ENCODE data around the gene NTN1.

The NTN1 gene

DNA sequence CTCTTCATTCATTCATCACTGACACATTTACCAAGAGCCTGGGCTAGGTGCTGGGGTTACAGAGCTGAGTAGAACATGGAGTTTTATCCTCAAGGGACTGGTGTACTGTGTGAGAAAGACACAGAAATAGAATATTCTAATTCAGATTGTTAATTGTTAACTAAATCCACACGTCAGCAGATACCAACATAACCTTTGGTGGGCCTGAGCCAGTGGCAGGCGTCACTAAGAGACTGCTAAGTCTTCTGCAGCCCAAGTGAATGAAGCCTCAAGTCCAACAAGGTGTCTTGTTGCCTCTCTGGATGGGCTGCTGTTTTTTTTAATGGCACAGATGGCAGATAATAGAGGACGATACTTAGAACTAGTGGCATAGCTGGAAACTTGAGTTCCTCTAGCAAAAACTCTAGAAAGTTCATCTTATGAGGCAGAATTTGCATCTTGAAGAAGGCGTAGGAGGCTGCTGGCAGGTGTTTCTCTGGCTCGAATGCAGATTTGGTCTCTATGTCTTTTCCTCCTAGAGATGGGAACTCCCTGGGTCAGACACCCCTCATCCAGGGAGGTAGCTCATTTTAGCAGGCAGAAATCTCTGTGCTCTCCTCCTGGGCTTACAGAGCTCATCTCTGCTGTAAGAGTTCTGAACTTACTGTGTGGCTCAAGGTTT is 179.5 kb downstream of the NTN1 start:
- no peak for DNase-seq

DNA sequence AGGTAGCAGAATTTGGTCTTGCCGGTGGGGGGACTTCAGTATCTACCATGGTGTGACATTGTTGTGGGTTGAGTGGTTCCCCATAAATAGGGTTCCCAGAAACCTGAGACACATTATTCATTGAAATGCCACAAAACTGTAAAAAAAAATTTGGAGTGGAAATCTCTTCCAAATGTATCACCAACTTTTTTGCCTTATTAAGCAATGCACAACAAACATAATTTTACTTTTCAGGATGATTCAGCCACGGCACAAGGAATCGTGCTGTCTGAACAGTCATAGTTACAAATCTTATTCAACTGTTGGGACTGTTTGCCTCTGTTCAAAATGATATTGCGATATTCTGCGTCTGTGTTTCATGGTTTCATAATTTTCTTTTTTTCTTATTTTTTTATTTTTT is 181.2 kb downstream of the NTN1 start:
- no peak for DNase-seq

DNA sequence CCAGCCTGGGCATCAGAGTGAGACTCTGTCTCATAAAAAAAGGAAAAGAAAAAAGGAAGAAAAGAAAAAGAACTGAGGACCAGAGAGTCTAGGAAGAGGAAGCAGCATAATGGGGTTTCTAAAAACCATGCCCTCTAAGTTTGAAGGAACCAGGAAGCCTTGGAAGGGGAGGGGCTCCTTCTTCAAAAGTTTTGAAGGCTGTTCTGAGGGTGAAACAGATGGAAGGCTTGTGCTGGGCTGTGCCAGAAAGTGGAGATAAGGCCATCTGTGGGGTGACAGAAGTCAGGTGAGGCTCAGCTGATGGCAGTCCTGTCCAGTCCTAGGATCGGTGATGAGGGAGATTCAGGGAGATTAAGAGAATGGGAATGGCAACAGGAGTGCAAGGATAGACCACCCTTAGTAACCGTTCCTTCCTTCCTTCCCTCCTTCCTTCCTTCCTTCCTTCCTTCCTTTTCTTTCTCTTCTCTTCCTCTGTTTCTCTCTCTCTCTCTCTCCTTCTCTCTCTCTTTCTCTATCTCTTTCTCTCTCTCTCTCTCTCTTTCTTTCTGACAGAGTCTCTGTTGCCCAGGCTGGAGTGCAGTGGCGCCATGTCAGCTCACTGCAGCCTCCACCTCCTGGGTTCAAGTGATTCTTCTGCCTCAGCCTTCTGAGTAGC is 182.6 kb downstream of the NTN1 start:
- DNase-seq, result no peak

DNA sequence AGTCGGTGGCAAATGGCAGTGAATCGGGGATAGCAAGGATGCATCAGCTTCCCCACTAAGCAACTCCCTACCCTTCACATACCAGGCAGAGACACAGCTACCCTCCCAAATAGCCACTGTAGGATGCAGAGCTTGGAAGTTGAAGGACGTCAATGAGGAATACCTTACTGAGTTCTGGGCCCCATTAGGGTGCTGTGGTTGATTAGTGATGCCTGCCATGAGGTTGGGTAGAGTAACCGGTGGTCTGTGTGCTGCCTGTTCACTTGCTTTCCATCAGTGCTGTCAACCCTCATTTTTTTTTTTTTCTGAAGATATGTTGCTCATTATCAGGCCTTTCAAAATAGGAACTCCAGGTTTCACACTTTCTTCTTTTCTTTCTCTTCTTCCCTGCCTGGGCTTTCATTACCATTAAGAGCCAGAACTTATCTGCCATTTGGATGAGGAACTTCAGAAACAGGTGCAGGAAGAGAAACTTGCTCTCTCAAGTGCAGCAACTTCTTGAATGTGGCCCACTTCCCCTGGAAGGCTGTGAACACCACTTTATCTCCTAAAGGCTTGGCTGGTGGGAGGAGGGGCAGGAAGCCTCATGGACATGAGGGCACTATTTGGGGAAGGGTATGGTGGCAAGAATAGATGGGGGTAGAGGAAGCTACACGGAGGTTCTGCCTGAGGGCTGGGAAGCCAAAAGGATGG is 183.5 kb downstream of the NTN1 start:
- no peak for DNase-seq

DNA sequence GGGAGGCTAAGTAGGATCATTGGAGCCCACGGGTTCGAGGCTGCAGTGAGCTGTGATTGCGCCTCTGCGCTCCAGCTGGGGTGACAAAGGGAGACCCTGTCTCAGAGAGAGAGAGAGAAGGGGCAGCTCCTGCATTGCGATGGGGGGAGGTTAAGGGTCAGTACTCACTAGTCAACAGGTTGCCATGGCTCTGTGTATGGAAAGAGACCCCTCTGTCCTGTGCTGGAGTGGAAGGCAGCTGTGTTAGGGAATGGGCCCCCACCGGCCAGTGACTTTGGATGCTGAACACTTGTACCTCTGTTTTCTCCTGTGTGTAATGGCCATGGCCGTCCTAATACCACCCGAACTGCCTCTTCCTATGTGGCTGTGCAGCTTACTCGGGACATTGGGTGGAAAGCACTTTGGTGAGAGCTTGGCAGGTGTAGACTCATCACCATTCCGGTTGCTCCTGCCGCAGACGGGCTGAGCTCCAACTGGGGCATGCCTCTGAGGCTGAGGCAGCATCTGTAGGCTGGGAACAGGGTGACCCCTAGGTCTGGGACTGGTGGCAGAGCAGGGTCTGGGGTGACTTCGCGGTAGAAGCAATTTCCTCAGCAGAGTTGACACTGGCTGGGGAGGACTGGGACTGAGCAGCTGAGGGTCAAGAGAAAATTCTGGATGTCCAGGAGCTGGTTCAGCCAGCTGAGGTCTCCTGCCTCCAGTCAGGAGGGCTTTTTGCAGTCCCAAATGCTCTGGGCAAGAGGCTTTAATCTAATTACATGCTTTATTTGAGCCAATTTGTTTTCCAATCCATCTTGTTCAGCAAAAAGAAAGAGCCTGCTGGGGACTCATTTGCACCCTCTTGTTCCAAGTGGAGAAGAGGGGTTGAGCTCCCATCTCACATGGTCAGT is 184.5 kb downstream of the NTN1 start:
- no peak for DNase-seq

DNA sequence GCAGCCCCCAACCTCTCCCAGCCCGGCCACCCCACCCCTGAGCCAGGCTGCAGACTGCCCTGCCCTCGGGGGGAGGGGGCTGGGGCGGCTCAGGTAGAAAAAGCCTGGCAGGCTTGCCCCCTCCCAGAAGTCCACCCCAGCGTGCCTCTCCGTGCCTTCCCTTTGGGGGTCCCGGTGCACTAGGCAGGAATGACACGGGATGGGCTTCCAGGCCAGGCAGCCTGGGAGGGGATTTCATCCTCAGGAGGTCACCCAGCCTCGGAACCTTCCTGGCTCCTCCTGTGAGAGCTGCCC is 185.0 kb downstream of the NTN1 start:
- DNase-seq, result no peak

DNA sequence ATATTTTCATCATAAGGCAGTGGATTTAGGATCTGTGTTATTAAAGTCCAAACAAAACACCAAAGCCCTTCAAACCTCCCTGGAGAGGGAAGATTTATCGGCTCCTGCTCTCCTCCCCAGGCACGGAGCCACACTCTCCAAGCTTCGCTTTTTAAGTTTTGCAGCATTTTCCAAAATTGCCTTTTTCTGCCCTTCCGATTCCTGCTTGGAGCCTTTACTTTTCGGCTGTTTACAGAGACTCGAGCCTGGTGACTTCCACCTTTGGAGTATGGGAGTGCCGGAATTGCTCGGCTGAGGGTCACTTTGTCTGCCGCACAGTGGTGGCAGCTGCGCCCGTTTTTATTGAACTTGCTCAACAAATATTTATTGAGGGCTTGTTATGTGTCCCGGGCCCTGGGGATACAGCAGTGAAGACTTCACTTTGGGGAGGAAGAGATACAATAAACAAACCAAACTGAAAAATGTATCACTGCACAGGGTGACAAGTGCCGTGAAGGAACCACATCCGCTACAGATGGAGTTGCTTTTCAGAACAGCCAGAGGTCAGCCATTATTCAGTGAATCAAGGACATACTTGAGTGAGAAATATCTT is 185.5 kb downstream of the NTN1 start:
- DNase-seq, result no peak

DNA sequence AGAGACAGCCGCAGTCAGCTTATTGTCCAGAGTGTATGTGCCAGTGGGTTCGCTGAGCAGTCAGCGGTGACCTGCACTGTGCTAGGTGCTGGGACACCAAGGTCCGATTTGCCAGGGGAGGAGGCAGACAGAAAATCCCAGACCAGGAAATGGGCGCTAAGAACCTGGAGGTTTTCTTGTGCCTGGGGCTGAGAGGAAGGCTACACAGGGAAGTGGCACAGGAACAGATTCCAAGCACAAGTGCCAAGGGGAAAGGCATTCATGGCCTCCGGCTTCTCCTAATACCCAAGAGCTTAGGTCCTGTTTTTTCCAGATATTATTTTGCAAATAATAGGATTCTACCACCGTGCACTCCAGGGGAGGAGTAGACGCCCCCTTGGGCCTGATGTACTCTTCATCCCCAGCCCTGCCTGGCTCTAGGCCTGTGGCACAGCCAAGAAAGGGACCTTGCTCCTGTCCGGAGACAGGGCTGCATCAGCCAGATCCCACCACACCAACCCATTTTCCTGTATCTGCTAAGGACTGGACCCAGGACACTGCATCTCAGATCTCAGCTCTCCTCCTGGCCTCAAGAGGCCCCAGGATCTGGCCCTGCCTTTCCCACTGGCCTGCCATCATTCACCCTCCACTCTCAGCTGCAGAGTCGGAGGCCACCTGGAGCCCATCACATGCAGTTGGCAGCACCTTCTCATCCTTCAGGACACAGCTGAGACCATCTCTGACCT is 187.2 kb downstream of the NTN1 start:
- no peak for DNase-seq

DNA sequence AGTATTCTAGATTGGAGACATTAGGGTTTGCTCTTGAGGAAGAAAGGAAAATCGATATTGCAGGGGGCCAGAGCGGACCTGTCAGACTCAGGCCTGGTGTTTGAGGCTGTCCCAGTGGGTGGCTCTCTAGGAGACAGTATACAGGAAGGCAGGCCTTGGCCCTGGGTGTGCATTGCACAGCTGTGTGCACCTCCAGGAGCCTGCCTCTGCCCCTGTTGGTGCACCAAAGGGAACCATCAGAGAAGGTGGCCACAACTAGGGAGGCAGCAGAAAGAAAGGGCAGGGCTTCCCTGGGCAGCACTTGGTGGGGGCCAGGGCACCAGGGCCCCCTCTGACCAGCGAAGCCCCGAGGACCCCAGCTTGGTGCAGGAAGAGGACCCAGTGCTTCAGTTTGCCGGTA is 188.0 kb downstream of the NTN1 start:
- DNase-seq, result no peak

DNA sequence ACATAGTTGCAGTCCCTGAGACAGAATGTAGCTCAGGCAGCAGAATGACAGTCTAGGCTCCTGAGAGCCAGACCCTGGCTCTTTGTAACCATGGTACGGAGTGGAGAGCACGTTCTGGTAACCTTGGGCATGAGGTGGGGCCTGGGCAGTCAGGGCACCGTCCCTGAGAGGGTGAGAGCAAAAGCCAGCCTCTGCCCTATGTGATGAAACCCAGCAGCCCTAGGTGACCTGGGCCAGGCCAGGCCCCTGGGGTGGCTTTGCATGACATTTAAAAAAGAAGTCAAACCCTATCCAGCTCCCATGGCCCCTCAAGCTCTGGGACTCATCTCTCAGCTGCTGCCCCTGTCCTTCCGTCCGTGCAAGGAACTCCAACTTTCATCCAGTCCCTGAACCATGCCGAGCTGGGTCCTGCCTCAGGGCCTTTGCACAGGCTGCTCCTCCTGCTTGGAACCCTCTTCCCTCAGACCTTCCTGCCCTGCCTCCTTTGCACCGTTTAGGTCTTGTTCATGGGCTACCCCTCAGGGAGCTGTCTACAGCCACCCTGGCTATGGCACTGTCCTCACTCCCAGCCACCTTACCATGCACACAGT is 188.6 kb downstream of the NTN1 start:
- no peak for DNase-seq

DNA sequence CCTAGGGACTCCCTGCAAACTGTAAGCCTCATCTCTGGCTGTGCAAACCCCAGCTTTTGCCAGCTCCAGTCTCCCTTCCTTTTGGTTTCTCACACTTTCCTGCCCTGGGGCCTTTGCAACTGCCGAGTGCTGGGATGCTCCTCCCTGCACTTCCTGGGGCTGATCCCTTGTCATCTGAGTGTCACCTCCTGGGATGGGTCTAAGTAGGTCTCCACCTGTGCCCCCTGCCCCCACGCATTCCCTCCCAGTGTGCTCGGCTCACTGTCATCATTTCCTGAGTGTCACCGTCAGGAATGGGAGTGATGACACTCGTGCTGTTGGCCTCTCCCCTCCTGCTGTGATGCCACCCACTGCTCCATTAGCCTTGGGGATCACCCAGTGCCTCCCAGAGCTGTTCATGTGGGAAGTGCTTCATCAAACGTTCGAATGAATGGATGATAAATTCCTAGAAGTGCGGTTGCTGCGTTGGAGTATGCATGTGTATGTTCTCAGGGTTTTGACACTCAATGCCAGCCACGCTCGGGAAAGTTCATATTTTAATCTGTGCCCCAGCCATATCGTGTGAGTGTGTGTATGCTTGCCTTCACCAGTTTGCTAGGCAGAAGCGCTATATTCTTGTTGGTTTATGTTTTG is 189.9 kb downstream of the NTN1 start:
- no peak for DNase-seq

DNA sequence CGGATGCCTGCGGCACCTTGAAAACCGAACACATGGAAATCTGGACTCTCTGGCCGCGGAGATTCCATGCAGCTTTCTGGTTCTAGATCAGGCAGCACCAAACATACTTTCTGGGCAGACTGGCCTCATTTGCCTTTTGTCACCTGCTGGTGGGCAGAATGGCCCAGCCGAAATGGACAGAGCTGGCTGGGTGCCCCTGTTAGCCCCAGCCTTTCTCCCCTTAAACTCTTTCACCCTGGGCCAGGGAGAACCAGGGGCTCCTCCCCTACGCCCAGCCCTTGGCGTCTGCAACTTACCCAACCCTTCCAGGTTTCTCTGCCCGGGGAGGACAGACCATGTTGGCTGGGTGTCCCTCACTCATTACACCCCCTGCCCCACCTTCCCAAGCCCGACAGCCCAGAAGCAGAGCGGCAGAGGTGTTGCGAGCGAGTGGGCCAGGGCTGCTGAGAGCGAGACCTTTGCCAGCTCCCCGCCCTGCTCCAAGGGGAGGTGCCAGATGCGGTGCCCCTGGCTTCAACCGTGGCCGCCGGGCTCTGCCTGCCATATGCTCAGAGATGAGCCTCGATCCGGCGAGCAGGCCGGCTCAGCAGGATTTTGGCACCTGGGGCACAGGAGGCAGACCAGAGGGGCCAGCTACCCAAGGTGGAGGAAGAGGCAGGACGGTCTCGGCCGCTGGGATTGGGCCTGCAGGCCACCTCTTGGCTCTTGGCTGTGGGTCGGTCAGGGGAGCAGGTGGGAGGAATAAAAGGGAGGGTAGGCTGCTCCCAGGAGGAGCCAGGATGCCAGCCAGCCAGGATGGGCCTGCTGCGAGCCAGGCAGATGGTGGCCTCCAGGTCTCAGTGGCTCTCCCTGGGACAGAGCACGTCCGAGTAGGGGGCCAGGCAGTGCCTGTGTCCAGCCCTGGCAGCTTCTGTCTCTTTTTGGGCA is 191.3 kb downstream of the NTN1 start:
- DNase-seq, result no peak

DNA sequence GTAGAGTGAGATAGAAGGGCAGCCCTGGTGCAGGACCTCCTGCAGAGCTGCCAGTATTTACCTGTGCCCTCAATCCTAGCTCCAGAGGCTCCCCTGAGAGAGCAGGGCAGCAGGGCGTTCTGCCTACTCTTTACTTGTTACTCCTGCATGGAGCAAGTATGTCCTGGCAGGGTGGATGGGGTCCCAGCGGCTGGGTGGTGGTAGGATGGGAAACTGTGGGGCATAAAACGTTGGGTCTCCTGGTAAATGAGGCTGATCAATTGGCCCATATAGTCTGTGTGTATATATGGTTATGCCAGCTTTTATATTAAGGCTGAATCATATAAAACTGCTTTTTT is 192.0 kb downstream of the NTN1 start:
- no peak for DNase-seq

DNA sequence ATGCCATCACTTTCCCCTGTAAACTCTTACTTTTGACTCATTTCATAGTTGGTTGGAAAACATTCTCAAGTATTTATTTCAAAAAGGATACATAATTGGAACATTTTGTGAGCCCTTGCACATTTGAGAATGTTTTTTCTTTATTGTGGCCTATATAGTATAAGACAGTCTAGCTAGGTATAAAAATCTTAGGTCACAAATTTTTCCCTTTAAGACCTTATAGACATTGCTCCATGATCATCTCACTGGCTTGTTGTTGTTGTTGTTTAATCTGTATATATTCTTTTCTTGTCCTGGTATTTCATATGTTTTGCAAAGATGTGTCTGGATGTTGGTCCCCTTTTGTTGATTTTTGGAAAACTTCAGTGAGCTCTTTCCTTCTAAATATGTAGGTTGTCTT is 194.2 kb downstream of the NTN1 start:
- DNase-seq, result no peak

DNA sequence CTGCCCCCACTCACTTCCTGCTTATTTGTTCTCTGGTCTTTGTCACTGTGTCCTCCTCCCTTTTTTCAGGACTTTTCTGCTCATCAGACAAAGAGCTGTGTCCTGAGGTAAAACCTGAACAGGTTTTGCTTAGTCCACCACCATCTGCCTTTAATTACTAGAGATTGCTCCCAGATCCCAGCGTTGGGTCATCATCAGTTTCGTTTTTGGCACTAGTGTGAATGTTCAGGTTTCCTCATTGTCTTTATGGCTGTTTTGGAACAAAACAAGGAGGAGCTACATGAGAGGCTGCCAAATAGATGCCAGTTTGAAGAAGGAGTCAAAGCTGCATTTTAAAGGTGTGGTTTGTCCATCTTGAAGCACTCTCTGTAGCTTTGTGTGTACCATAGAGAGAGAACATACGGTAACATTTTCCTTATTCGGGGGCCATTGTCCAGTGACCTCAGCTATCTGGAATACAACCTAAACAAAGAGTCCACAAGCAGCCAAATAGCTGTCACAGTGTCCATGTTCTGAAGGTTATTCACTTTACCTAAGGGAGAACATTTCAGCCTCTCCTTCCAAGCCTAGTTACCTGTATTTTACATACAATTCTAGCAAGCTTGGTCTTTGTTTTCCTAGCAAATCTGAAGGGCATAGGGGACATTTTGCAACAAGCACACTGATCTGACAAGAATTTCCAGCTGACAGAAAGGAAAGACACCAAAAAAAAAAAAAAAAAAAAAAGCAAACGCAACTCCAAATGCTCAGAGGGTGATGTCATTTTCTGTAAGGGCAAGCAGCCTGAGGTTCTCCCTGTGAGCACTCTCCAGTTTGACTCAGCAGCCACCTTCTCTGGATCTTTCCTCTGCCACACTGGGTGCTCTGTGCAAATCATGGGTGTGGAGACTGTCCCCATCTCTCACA is 196.1 kb downstream of the NTN1 start:
- no peak for DNase-seq

DNA sequence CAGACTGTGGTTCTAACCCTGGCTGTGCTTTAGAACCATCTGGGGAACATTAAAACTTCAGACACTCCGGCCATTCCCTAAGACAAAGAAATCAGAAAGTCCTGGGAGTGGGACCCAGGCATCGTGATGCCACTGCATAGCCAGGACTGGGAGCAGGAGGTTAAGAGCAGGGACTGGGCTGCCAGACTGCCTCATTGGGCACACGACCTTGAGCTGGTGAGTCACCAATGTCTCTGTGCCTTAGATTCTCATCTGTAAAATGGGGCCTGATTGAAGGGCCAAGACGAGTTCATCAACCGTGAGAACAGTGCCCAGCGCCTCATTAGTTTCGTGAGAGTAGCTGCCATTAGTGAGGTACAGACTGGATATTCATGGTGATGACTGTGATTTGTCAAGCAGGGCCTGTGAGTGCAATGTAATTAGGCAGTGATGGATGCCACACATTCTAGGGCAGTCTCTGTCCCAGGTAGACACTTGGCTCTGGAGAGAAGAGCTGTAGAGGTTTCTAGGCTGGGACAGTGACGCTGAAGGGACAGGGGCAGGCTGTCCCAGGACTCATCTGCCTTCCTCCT is 196.8 kb downstream of the NTN1 start:
- no peak for DNase-seq

DNA sequence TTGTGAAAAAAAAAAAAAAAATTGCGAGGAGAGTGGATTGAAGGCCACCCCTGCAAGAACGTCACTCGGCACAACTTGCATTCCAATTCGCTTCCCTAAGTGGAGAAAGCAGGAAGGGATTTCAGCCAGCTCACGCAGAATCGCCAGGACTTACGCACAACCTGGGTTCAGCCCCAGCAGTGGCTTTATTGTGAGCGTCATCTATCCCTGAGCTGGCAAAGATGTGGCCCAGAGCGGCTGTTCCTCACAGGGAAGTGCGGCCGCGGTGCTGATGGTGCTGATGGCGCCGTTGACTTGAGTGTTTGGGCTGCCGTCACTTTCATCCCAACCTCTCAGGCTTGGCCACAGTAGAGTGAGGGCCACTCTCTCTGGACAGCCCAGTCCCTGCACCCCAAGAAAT is 197.6 kb downstream of the NTN1 start:
- DNase-seq, result no peak

DNA sequence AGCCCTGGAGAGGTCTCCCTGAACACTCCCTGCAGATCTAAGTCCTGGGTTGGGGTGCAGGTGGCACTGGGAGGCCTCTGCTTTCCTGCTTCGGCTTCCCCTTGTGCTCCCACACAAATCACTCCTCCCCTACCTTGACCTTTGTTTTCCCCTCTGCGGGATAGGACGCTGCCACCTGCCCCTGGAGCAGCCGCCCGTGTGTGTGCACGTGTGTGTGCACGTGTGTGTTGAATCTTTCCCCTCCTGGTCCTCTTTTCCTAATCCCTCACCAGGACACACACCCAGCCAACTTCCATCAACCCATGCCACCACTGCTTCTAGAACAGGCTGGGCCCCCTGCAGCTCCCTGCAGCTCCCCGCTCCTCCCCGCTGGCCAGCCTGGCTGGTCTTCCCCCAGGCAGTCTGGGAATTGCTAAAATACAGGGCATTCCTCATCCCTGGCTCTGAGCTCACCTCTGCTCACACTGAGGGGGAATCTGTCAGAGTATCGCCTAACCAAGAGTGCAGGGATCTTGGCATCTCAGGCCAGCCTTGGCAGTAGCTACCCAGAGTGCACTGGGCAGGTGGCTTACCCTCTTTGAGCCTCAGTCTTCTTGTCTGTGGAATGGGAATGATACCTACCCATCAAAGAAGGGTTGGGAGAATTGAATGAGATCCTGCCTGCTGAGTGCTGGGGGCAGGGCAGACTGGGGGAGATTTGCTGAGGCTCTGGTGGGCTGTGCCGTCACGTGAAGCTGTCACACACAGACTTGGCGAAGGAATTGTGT is 198.5 kb downstream of the NTN1 start:
- DNase-seq, result no peak

All from OCI-M1 (cell line).